Erythroblast (primary cell): ENCODE results near the gene SWT1.

Experiments
- GATA1 ChIP-seq: IDR thresholded peaks from 2 replicates; pipeline ENCODE4 v1.6.1; 2011; ENCODE audit warnings: low read depth, mild to moderate bottlenecking, control low read depth, low read length, moderate library complexity
- POLR2A ChIP-seq: IDR thresholded peaks from 2 replicates; pipeline ENCODE4 v1.6.1; 2011; ENCODE audit warnings: mild to moderate bottlenecking, low read length

DNA sequence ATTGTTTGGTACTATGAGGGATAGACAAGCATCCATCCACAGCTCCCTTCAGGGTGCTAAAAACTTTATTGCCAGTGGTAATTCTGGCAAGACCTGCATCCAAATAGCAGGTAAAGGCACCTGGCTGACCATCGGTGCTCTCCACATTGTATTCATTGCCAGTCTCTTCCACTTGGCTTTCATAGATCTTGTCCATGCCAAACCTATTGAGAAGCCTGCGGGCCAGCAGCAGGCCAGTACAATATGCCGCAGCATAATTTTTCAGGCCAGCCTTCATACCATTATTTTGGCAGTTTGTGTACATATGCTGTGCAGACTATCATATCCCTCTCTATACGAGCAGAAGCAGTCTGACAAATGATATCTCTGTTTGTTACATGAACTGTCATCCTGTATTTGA lies 70.2 kb downstream of the SWT1 start:
- TF ChIP-seq POLR2A, result no peak
- TF ChIP-seq GATA1, result no peak
